ENCODE data around the gene SP110. TPM values are rescaled to one million over a fixed set of nuclear protein-coding genes. Genes with fewer than 3 reads are reported as not detected.

Gene SP110
- total RNA-seq = 100 to 1,000 TPM; 110 to 112 TPM

DNA sequence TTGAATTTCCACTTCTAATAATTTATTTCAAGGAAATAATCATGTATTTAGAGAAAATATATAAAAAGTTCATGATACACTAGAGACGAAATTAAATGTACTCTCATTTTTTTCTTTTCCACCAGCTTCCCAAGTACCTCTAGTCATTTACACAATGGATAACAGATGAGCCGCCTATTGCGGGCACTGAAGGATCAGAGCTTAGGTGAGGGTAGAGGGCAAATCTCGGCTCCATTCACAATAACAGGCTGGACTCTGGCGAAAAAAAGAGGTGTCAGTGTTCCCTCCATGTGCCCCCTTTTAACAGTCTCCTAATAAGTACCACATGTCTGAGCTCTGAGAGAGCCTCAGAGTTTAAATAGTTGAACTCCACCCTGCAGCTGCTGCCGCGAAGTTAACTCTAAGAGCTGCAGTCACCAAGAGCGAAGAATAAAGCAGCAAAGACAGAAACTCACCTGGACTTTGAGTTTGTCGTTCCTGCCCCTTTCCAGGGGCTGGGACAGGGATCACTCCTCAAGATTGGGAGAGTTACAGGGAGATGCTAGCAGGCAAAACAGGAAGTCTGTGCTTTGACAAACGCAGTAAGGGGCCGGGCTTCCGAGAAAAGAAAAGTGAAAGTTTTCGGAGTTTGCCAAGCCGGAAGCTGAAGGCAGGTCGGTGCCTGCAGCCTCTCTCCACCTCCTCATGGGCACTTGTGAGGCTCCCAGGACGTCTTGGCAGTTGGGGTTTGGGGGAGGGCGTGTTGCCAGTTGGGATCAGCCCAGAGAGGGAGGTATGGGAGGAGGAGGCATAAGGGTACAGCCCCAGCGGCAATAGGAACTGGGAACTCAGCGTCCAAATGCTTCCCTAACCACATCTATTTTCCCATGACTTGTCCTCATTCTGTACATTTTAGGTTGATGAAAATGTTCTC lies at the start of gene SP110:
TSS of gene SP110 (minus strand) at position 566 of the 913 bp plus-strand sequence. CDS start 3,057 bp downstream, outside the sequence.

DNA sequence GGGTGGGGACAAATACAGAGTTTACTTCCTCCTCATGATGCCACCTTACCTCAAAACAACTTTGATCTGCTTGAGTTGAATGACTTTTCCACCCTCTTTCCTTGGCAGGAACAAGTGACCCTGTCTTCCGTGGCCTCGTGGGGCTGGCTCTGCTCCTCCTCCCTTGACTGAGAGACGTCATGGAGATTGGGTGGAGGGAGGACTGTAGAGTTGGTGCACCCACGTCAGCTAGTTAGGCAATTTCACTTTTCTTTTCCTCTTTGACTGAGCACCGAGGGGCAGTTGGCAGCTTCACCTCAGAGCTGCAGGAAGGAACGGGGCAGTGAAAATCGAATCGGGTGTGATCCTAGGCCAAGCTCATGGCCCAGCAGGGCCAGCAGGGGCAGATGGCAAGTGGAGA lies 5.7 kb upstream of the SP110 start, which contains the start of gene SP140:
TSS of gene SP140 (plus strand) at position 251 of the 400 bp plus-strand sequence. CDS start at position 360, 109 bp downstream.

Other genes starting within 250 kb of the SP110 start
- under 1 TPM in 1 of 2 donors, not detected in 1; under 0.01 TPM for gene SLC16A14, start 151.1 kb downstream of the SP110 start, total RNA-seq
- gene SP140, start 5.8 kb upstream of the SP110 start, total RNA-seq = 1 to 10 TPM in 1 of 2 donors, not detected in 1; 2.7 TPM
- gene SP140L, start 107.2 kb upstream of the SP110 start, total RNA-seq = 10 to 100 TPM; 12.4 to 23.0 TPM
- gene SP100, start 196.2 kb upstream of the SP110 start, total RNA-seq = 100 to 1,000 TPM; 251 to 253 TPM